Calu3 (cell line): ENCODE measurements around the gene GNB2. TPM values are rescaled to one million over a fixed set of nuclear protein-coding genes. Genes with fewer than 3 reads are reported as not detected.

Source experiments
- BruUV-seq: library from RNA; stranded (reverse); fragments of 400-500 nt; replicated peaks from 2 replicates; lab custom pipeline; 2021; lab: Mats Ljungman, UMichigan
- CTCF ChIA-PET: fragments of 300-600 bp; sonication (Branson Sonifier 250); formaldehyde crosslinking; loops from one replicate; lab custom pipeline; 2022; ENCODE audit warnings: antibody characterized with exemption; lab: Charles Lee
- DNase-seq: peaks from one replicate; pipeline ENCODE4 v3.0.0; 2022
- H3K27ac Mint-ChIP-seq: one replicate; pipeline ENCODE4 v1.8.0; 2022; ENCODE audit warnings: mixed read lengths; ENCODE audit not compliant: unreplicated experiment
- H3K27me3 Mint-ChIP-seq: one replicate; pipeline ENCODE4 v1.8.0; 2022; ENCODE audit warnings: mixed read lengths; ENCODE audit not compliant: unreplicated experiment
- H3K36me3 Mint-ChIP-seq: one replicate; pipeline ENCODE4 v1.8.0; 2022; ENCODE audit warnings: mild to moderate bottlenecking, moderate library complexity, mixed read lengths; ENCODE audit not compliant: insufficient read depth, unreplicated experiment
- H3K4me1 Mint-ChIP-seq: one replicate; pipeline ENCODE4 v1.8.0; 2022; ENCODE audit warnings: mild to moderate bottlenecking, low read depth, mixed read lengths; ENCODE audit not compliant: unreplicated experiment
- H3K4me3 Mint-ChIP-seq: one replicate; pipeline ENCODE4 v1.8.0; 2022; ENCODE audit warnings: mild to moderate bottlenecking, low read depth, moderate library complexity, mixed read lengths; ENCODE audit not compliant: unreplicated experiment
- H3K9me3 Mint-ChIP-seq: one replicate; pipeline ENCODE4 v1.8.0; 2022; ENCODE audit warnings: low read depth, mixed read lengths; ENCODE audit not compliant: unreplicated experiment
- CTCF ChIP-seq: fragments of 200-600 bp; IDR thresholded peaks from one replicate; pipeline ENCODE4 v1.8.0; 2022; ENCODE audit warnings: antibody characterized with exemption; ENCODE audit not compliant: unreplicated experiment
- intact Hi-C: fragments of 100-400 bp; cut with micrococcal nuclease; formaldehyde crosslinking; loops from one replicate; pipeline ENCODE4 v1.10.0; 2022; ENCODE audit not compliant: unreplicated experiment
- total RNA-seq: library from RNA; stranded (reverse); gene quantifications from 2 replicates; pipeline ENCODE4 v1.2.3, GENCODE V29; 2022

Gene GNB2
- total RNA-seq, 1 experiment from 2014 or later, result 134 TPM

- no TSS peak for BruUV-seq
- Mint-ChIP-seq H3K4me3 (no peak overlapping the region), H3K36me3 (no peaks in the 10 kb centered on the region), H3K4me1 (no peaks in the 10 kb centered on the region), H3K9me3 (no peaks in the 10 kb centered on the region), H3K27ac (no peak overlapping the region), H3K27me3 (no peaks in the 10 kb centered on the region)
- TF ChIP-seq CTCF, result no peak
- CTCF ChIA-PET, result interaction anchor here (0.7 to 1.2 kb wide), 3 partner anchors 8 to 13 kb away, joined by 3 to 7 read pairs (median 3); no protein-coding TSS in a partner anchor
- DNase-seq, result peak; percentile 29
- intact Hi-C loops, result no loop called here
Observed at GRCh38 chr7:100626530-100627237, 46.9 kb upstream of the GNB2 start.

- Mint-ChIP-seq H3K4me3 (no peak overlapping the region), H3K9me3 (no peaks in the 10 kb centered on the region), H3K4me1 (no peaks in the 10 kb centered on the region), H3K27ac (no peak overlapping the region), H3K36me3 (no peaks in the 10 kb centered on the region), H3K27me3 (no peaks in the 10 kb centered on the region)
- intact Hi-C loops, result no loop called here
- CTCF ChIA-PET, result interaction anchor here (1.2 kb wide), 1 partner anchor 10 kb away, joined by 3 read pairs; no protein-coding TSS in a partner anchor
- no peak for DNase-seq
- no peak for TF ChIP-seq CTCF
- BruUV-seq, result no TSS peak
Observed at GRCh38 chr7:100627238-100627549, 46.3 kb upstream of the GNB2 start.

GRCh38 chr7:100629117-100629716 lies 44.3 kb upstream of the GNB2 start:
- no TSS peak for BruUV-seq
- H3K27me3 Mint-ChIP-seq, result no peaks in the 10 kb centered on the region
- TF ChIP-seq CTCF, result no peak
- CTCF ChIA-PET, result interaction anchor here (1.0 kb wide), 1 partner anchor 17 kb away, joined by 4 read pairs; the partner anchor contains the start of gene MOSPD3
- peak; percentile 38 for DNase-seq
- H3K9me3 Mint-ChIP-seq, result no peaks in the 10 kb centered on the region
- intact Hi-C loops, result no loop called here
- H3K27ac Mint-ChIP-seq, result no peak overlapping the region
- no peaks in the 10 kb centered on the region for H3K4me1 Mint-ChIP-seq
- peaks cover 15% of the 10 kb centered on the region for H3K36me3 Mint-ChIP-seq
- H3K4me3 Mint-ChIP-seq, result no peak overlapping the region

GRCh38 chr7:100630066-100630465 lies 43.5 kb upstream of the GNB2 start:
- H3K36me3 Mint-ChIP-seq, result peaks cover 16% of the 10 kb centered on the region
- intact Hi-C loops, result no loop called here
- H3K4me3 Mint-ChIP-seq, result no peak overlapping the region
- H3K4me1 Mint-ChIP-seq, result no peaks in the 10 kb centered on the region
- TF ChIP-seq CTCF, result no peak
- no peak overlapping the region for H3K27ac Mint-ChIP-seq
- CTCF ChIA-PET, result interaction anchor here (1.0 kb wide), 1 partner anchor 18 kb away, joined by 4 read pairs; the partner anchor contains the start of gene MOSPD3
- no TSS peak for BruUV-seq
- no peak for DNase-seq
- no peaks in the 10 kb centered on the region for H3K9me3 Mint-ChIP-seq
- no peaks in the 10 kb centered on the region for H3K27me3 Mint-ChIP-seq
